HL-60/S4 treated with phorbol 12-myristate 13-acetate at 8.2 ng/mL for 4 days and 3 days (cell line): ENCODE data around the gene SDHB.

Experiments
- in situ Hi-C: fragments of 300-500 bp; cut with MboI; formaldehyde crosslinking; loops from 2 replicates; pipeline ENCODE4 v1.15.0; 2022; ENCODE audit warnings: low sequenced_read_pairs

Gene SDHB

DNA sequence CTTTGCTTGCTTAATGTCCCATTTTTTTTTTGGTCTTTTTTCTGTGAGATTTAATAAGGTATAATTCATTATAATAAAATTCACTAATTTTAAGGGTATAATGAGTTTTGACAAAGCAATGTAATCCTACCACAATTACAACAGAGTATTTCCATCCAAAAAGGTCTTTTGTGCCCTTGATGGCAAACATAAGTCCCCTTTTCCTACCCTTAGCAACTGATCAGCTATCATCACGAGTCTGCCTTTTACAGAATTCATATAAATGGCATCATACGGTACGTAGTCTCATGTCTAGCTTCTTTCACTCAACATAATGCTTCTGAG, 7.5 kb downstream of the SDHB start:
- in situ Hi-C loops: no loop called here

DNA sequence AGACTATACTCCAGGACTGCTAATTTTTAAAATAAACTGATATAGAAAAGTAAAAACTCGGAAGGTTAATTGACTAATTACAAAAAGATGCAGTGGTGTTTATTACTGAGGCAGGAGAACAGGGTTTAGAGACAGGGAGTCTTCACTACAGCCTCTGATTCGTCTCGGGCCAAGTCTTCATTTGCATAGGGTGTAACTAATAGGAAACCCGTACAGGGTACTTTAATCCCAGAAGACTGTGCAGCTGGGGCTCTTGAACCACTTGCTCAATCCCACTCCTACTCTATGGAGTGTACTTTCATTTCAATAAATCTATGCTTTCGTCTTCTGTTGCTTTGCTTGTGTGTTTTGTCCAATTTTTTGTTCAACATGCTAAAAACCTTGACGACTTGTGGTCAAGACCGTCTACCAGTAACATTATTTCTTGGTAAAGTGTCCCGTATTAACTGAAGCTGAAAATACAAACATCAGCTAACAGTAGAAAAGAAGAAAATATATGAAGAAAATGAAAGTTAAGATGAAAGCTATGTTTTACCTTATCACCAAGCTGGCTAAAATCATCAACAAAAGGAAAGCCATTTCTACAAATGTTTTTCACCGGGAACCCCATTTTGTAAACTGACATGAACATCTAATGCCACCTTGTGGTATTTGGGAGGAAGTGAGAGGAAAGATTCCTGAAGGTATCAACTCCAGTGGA, 8.0 kb downstream of the SDHB start:
- in situ Hi-C loops: no loop called here

DNA sequence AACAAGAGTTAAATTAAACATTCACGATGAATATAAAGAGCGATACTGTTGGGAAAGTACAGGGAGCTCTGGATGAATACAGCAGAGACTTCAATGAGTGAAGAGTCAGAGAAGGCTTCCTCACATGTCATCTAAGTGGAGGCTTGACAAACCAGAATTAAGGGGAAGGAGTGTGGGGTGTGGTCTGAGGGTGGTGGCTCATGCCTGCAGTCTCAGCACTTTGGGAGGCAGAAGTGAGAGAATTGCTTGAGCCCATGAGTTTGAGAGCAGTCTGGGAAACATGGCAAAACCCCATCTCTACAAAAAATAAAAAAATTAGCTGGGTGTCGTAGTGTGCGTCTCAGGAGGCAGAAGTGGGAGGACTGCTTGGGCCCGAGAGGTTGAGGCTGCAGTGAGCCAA, 8.7 kb downstream of the SDHB start:
- in situ Hi-C loops: no loop called here

DNA sequence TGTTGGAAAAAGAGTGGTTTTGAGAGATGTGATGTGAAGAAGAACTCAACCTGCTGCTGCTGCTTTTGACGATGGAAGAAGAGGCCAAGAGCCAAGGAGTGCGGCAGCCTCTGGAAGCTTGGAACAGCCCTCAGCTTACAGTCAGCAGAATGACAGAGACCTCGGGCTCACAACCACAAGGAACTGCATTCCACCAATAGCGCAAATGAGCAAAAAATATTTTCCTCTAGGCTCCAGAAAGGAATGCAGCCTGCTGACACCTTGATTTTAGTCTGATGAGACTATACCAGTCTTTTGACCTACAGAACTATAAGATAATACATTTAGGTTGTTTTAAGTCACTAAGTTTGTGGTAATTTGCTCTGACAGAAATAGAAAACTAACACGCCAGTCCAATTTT, 10.2 kb downstream of the SDHB start:
- in situ Hi-C loops: no loop called here

DNA sequence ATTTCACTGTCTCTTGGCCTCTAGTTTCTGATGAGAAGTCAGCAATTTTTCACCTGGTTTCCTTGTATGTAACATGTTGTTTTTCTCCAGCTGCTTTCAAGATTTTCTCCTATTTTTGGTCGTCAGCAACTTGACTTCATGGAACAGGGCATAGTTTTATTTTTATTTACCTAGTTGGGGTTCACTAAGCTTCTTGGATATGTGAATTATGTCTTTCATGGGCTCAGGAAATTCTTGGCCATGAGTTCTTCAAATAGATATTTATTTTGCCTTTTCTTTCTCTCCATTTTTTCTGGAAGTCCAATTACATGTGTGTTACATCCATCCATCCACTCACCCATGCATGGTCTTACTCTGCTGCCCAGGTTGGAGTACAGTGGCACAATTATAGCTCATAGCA, 13.7 kb downstream of the SDHB start:
- in situ Hi-C loops: no loop called here

DNA sequence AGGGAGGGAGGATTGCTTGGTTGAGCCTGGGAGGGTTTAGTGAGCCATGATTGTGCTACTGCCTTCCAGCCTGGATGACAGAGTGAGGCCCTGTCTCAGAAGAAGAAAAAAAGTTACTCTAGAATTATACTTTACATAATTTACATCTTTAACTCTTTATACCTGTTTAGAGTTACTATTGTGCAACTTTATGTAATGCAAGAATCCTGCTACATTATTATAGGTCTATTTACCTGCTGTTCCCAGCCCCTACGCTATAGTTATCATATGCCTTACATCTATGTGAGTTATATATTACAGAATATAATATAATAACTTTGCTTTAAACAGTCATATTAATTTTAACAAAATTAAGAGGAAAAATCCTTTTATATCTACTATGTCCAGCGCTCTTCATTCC, 14.3 kb downstream of the SDHB start:
- in situ Hi-C loops: no loop called here

DNA sequence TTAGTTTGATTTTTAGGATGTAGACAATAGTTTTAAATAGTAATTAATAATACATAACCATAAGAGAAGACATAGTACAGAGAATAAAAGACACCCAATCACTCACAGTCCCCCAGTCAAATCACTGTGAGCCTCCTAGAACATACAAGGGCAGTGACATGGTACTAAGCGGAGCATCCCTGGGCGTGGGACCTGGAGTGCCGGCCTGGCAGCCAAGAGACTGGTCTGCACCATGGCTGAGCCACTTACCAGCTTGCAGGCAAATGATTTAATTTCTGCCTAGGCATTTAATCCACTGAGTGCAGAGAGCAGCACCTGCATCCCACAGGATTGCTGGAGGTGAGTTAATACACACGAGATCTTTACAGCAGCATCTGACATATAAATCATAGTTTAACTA, 20.4 kb downstream of the SDHB start:
- in situ Hi-C loops: no loop called here

DNA sequence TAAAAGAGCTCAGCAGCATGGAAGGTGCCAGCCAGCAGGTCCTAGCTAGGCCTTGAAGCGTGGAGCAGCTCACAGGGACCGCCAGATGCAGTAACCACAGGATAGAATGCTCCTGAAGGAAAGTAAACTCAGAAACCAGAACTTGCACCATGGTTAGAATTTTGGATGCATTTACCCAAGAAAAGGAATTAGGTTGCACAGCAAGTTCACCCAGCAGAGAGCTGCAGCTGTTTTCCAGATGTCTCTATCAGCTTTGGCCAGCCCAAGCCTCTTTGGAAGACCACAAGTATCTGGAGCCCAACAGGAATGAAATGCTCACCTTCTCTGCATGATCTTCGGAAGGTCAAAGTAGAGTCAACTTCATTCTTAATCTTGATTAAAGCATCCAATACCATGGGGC, 21.1 kb downstream of the SDHB start:
- in situ Hi-C loops: no loop called here

DNA sequence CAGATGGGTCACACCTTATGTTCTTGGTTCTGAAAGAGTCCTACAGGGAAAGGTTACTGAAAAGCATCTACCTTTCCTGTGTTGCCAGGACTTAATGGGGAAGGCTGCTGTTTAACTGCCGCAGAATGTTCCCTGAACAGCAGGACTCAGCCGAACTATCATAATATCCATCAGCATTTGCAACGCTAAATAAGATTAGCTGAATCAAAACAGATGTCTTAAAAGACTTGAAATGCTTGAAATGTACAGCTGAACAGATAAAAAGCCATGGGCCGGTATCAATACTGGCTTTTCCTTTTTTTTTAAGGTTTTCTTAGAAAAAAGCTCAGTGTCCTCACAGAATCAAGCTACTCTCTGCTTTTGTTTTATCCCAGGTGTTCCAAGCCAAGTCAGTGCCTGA, 22.4 kb downstream of the SDHB start:
- in situ Hi-C loops: no loop called here

DNA sequence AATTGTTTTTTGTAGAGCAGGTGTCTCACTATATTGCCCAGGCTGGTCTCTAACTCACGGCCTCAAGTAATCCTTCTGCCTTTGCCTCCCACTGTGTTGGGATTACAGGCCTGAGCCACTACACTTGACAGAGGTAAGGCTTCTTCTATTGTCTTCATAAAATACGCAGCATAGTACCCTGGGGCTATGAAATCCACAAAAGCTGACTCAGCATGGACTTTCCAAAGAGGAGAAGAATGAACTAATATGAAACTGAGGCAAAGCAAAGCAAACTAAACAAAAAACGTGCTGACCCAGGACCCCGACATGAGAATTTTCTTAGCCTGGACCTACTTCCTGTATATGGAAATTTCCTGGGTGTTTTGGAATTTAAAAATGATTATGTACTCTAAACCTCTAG, 23.6 kb downstream of the SDHB start:
- in situ Hi-C loops: no loop called here

DNA sequence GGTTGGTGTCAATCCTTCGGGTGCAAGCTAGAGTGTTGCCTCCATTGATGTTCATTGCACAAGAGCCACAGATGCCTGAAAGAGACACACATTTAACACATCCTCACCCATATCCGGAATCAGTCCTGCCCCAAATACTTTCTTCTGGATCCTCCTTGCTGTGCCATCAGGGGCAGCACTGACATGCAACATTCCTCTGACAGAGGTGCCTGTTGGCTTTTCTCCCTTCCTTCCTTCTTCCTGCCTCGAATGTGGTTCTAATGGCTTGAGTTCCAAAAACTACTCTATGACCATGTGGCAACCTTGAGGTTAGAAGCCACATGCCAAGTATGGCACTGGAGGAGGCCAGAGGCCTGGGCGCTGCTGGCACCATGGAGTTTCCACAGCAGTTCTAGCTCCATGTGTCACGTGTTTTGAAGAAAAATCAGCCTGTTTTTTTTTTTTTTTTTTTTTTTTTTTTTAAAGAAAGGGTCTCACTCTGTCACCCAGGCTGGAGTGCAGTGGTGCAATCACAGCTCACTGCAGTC, 25.1 kb downstream of the SDHB start:
- in situ Hi-C loops: no loop called here

DNA sequence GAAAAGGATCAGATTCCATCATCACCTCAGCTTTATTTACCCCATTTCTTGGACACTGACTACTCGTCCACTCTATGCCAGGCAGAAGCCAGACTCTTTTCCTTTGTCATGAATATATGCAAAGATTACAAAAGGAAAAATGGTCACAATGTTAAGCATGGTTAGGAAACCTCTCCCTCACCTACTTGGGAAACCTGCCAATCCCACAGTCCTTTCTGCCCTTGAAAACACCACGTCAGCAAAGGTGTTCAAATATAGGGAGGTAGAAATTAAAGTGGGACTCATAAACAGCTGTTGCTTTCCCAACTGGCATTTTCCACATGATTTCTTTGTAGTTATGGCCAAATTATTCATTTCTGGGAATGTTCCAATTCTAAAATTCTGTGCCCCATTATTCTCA, 25.9 kb downstream of the SDHB start:
- in situ Hi-C loops: no loop called here

DNA sequence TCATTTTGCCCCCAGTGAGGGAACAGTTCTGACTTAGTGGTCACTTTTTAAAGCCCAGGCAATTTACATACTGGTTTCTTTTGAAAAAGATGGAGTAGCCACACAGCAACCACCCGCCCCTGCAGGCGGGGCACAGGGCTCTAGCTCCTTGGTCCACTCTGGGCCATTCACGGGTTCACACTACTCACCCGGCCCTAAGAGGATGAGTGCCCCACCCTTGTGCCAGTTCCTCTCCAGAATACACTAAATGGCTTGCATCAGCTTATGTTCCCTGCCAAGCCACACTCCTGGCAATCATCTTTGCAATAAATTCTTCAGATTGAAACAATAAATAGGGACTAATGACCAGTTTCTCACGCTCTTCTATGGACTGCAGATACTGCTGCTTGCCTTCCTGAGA, 26.4 kb downstream of the SDHB start:
- in situ Hi-C loops: no loop called here

DNA sequence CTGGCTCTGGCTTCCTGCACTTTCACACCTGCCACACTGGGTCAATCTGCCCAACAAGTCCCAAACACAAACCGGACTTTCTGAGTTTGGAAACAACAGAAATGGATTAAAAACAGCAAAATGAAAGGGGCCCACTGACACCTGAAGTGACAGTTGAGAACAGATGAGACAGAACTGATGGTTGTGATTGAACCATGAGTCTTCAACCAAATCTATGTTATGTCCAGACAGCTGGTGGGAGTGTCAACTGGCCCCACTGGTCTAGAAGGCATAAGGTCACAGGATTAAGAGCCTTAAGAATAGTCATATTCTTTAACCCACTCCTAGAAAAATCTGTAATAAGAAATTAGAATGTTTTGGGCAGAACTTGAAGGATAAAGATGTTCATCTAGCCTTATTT, 29.1 kb downstream of the SDHB start:
- in situ Hi-C loops: no loop called here

DNA sequence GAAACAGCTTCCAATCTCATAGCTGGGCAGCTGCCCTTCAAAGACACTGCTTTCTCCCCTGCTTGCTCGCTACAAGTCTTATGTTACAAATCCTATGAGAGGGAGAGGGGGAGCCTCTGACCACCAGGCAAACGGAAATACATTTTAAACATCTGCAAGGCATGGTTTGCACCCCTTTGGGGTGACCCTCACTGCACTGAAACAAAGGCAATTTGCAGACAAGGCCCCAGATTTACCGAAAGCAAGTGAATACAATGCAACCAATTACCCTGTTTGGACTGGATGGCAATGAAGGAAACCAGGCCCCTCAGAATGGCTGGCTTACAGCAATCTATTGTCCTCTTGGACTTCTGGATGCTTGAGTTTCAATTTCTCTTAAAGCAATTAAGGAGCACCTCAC, 30.3 kb downstream of the SDHB start:
- in situ Hi-C loops: no loop called here

DNA sequence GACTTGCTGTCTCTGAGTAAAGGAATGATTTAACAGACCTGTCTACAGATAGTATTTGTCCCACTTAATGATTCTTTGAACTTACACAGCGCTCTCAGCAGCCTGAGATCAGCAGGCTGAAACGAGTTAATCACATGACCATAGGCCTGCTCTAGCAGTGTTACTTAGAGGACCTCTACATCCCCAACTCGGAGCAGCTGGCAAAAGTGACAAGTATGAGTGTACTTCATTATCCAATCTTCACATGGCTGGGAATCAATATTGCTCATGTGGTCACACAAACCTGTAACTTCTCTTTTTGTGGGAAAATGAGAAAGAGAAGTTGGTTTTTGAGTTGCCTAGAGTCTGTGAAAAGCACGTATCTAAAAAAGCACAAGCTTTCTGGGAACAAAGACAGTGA, 30.7 kb downstream of the SDHB start:
- in situ Hi-C loops: no loop called here

DNA sequence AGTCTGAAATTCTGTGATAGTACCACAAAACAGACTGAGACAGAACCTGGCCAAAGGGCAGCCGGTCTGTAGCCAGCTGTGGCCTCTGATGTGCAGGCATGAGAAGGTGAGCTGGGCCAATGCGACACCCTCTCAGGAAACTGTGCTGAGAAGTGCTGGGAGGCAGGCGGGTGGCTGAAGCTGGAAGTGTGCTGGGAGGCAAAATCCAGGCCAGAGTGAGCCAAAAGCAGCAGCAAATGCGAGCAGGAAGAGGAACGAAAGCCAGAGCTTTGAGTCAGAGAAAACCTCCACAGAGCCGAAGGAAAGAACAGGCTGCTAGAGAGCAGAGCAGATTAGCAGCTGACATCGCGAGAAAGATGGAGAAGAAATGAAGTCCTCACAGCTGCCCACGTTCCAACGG, 31.9 kb downstream of the SDHB start:
- in situ Hi-C loops: no loop called here

DNA sequence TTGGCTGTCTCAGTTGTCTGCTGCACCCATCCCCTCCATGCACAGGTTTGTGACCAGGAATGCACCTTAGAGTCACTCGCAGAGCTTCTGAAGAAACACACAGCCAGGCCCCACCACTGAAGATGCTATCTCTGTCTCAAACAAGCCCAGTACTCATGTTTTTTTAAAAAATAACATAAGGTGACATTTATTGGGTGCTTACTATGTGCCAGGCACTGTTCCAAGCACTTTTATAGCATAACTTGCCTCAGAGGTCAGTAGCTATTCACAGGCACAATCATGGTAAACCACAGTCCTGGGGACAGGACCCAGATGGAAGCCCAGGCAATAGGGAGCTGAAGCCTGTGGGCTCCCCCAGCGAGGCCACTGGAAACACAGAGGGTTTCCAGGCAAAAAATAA, 33.3 kb downstream of the SDHB start:
- in situ Hi-C loops: no loop called here

DNA sequence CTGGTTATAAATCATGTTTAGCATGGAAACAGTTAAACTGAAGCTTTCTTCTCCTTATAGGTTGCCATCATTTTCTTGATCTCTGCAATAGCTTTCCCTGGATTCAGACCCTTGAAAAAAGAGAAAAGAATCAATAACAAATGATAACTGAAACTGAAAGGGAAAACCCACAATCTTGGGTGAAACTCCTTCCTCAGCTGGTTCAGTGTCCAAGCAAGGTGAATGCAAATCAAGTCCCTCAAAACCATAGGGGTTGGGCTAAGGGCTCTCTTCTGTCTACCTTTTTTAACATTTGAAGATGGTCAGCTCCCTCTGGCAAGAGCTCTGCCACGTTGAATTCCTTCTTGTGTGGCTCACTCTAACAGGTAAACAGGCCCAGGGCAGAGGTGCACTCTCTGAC, 35.0 kb downstream of the SDHB start:
- in situ Hi-C loops: no loop called here

DNA sequence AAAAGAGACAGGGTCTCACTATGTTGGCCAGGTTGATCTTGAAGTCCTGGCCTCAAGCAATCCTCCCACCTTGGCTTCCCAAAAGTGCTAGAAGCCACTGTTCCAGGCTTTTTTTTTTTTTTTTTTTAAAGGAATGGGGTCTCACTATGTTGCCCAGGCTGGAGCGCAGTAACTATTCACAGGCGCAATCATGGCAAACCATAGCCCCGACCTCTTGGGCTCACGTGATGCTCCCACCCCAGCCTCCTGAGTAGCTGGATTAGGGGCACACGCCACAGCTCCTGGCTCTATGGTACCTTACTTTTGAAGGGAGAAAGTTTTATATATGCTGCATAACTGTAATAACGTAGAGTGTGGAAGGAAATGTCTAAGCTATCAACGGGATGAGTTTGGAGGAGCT, 36.4 kb downstream of the SDHB start:
- in situ Hi-C loops: no loop called here

DNA sequence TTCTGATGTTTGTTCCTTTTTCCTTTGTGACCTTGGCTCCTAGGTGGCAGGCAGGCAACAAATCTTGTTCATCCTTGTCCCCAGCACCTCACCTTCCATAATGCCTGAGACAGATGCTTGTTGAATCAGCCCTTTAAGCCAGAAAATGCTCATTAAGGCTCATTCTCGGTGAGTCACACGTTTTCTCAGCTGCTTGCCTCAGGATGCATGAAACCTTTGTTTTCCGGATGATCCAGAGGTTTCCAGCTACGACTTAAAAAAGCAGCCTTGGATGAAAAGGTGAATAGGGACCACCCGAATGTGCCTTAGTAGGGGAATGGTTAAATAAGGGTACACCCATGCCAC, 37.5 kb downstream of the SDHB start:
- in situ Hi-C loops: no loop called here

DNA sequence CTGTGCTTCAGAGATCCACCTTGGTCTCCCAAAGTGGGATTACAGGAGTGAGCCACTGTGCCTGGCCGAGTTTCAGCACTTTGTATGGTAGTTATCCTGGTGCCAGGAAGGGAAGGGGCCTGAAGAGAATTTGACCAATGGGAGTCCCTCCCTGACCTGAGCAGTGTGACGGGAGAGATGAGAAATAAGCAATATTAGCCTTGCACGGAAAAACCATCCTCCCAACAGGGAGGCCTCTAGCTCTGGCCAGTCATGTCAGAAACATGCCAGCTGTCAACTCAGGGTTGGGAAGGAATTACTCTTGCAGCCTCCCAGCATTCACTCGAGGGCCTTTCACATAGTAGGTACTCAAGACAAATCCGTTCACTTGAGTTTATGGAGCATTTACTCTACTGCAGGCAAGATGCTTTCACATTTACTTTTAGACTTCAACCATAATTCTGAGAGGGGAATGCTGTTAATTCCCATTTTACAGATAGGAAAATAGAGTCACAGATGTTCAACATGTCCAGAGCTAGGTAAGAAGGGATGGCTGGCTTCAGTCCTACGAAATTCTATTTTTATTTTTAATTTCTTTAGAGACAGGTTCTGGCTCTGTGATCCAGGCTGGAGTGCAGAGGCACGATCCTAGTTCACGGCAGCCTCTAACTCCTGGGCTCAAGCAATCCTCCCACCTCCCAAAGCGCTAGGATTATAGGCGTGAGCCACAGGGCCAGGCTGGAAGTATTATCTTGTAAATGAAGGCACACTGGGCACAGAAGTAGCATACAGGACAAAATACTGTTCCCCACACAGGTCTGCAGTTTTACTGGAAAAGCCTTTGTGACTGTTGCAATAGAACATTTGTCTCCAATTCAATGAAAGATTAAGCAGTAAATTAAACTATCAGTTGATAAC, 38.9 kb downstream of the SDHB start:
- in situ Hi-C loops: no loop called here
